Activated CD4-positive, alpha-beta T cell treated with anti-CD3 and anti-CD28 coated beads, Interleukin-2, Interleukin-6, amounts not matched to agents 100 ng/mL and 50 ng/mL, durations not matched to agents 16 hours and 8 hours (primary cell): Measurements from ENCODE around the gene IQSEC1.

Experiments
- DNase-seq: peaks from one replicate; pipeline ENCODE4 v3.0.0-alpha.2; 2020

The IQSEC1 gene

GRCh38 chr3:13106308-13107001 is 33.2 kb upstream of the IQSEC1 start:
- DNase-seq: no peak

- DNase-seq: no peak
Measured at GRCh38 chr3:13105896-13106250, 32.6 kb upstream of the IQSEC1 start.

GRCh38 chr3:13105181-13105895 is 32.1 kb upstream of the IQSEC1 start:
- no peak for DNase-seq

- no peak for DNase-seq
Measured at GRCh38 chr3:13104511-13104910, 31.3 kb upstream of the IQSEC1 start.

- DNase-seq: no peak
Measured at GRCh38 chr3:13103416-13104058, 30.3 kb upstream of the IQSEC1 start.

GRCh38 chr3:13102386-13103345 is 29.4 kb upstream of the IQSEC1 start:
- no peak for DNase-seq

GRCh38 chr3:13099707-13100106 is 26.5 kb upstream of the IQSEC1 start:
- DNase-seq: no peak

- DNase-seq: no peak
Measured at GRCh38 chr3:13098192-13098988, 25.2 kb upstream of the IQSEC1 start.

- DNase-seq: no peak
Measured at GRCh38 chr3:13096356-13096755, 23.1 kb upstream of the IQSEC1 start.

GRCh38 chr3:13095408-13095937 is 22.2 kb upstream of the IQSEC1 start:
- DNase-seq: no peak

- no peak for DNase-seq
Measured at GRCh38 chr3:13093687-13094086, 20.5 kb upstream of the IQSEC1 start.

- DNase-seq: no peak
Measured at GRCh38 chr3:13092621-13093617, 19.7 kb upstream of the IQSEC1 start.

GRCh38 chr3:13091898-13092611 is 18.8 kb upstream of the IQSEC1 start:
- peak; percentile 85 for DNase-seq

GRCh38 chr3:13088028-13089006 is 15.1 kb upstream of the IQSEC1 start:
- DNase-seq: no peak

GRCh38 chr3:13087320-13087990 is 14.2 kb upstream of the IQSEC1 start:
- DNase-seq: no peak

GRCh38 chr3:13086531-13086981 is 13.3 kb upstream of the IQSEC1 start:
- no peak for DNase-seq

GRCh38 chr3:13085846-13086179 is 12.6 kb upstream of the IQSEC1 start:
- DNase-seq: no peak
